Measurements from ENCODE around the gene DUS2. TPM values are rescaled to one million over a fixed set of nuclear protein-coding genes. Genes with fewer than 3 reads are reported as not detected.

Gene DUS2
- total RNA-seq, 1 experiment from 2014 or later, result 27.3 TPM

DNA sequence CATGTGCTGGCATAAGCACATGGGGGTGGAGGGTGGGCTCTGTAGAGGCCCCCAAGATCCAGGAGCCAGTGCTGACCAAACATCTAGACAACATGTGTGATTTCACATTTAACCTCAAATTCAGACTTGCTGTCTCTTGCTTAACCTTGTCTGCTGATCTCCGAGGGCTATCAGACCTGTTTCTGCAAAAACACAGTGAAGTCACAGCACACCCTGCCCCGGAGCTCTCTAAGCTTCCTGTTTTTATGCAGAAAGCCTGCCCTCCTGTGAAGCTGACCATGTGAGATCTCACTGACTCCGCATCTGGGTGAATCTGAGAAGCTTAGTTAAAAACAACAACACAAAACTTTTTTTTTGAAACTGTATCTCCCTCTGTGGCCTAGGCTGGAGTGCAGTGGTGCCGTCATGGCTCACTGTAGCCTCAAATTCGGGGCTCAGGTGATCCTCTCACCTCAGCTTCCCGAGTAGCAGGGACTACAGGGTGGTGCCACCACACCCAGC, 17.2 kb upstream of the DUS2 start:
- H3K4me1 ChIP-seq (ENCODE audit: control insufficient read depth in 1 of 2, insufficient read depth in 2 of 2, low read length in 2 of 2), result no peaks in the 10 kb centered on the region
- CTCF ChIA-PET, result no interaction called here
- no peaks in the 10 kb centered on the region for H3K27me3 ChIP-seq (ENCODE audit: insufficient read depth, low read length)
- H4K20me1 ChIP-seq (ENCODE audit: insufficient read depth), result no peaks in the 10 kb centered on the region
- ATAC-seq (no peak), DNase-seq (ENCODE audit: low read depth, low spot score) (no peak)
- no peaks in the 10 kb centered on the region for H3K9me2 ChIP-seq (ENCODE audit: insufficient read depth)
- intact Hi-C loops (cut with micrococcal nuclease), result no loop called here
- no peak overlapping the region for H2AFZ ChIP-seq (ENCODE audit: low read depth, low read length, poor library complexity, severe bottlenecking)
- no peak overlapping the region for H3K4me2 ChIP-seq (ENCODE audit: low read length)
- H3K9me3 ChIP-seq (ENCODE audit: control insufficient read depth in 1 of 2, insufficient read depth in 1 of 2, low read depth in 1 of 2, low read length in 2 of 2), result no peaks in the 10 kb centered on the region
- H3K4me3 ChIP-seq (replicated peaks in 1 of 2; ENCODE audit: low read depth in 1 of 2, low read length in 2 of 2), result no peak overlapping the region
- POLR2A ChIA-PET, result no interaction called here
- H3K79me2 ChIP-seq (ENCODE audit: insufficient read depth, low read length), result no peaks in the 10 kb centered on the region
- H3K36me3 ChIP-seq (ENCODE audit: control insufficient read depth in 1 of 2, insufficient read depth in 2 of 2, low read length in 2 of 2), result no peaks in the 10 kb centered on the region
- RAD21 ChIA-PET (ENCODE audit: low non-redundant PET in 1 of 2, low total read pairs in 2 of 2, uncharacterized antibody in 2 of 2, unreplicated experiment in 2 of 2), result no interaction called here
- TF ChIP-seq, protein P1, sequence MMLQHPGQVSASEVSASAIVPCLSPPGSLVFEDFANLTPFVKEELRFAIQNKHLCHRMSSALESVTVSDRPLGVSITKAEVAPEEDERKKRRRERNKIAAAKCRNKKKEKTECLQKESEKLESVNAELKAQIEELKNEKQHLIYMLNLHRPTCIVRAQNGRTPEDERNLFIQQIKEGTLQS (IDR thresholded peaks at IDR 0.05), result no peak
- TF ChIP-seq ZNF274 (IDR thresholded peaks at IDR 0.05; ENCODE audit: low read depth, low read length), result no peak
- no peak for TF ChIP-seq ZFX (IDR thresholded peaks at IDR 0.05)
- TF ChIP-seq, protein P2, sequence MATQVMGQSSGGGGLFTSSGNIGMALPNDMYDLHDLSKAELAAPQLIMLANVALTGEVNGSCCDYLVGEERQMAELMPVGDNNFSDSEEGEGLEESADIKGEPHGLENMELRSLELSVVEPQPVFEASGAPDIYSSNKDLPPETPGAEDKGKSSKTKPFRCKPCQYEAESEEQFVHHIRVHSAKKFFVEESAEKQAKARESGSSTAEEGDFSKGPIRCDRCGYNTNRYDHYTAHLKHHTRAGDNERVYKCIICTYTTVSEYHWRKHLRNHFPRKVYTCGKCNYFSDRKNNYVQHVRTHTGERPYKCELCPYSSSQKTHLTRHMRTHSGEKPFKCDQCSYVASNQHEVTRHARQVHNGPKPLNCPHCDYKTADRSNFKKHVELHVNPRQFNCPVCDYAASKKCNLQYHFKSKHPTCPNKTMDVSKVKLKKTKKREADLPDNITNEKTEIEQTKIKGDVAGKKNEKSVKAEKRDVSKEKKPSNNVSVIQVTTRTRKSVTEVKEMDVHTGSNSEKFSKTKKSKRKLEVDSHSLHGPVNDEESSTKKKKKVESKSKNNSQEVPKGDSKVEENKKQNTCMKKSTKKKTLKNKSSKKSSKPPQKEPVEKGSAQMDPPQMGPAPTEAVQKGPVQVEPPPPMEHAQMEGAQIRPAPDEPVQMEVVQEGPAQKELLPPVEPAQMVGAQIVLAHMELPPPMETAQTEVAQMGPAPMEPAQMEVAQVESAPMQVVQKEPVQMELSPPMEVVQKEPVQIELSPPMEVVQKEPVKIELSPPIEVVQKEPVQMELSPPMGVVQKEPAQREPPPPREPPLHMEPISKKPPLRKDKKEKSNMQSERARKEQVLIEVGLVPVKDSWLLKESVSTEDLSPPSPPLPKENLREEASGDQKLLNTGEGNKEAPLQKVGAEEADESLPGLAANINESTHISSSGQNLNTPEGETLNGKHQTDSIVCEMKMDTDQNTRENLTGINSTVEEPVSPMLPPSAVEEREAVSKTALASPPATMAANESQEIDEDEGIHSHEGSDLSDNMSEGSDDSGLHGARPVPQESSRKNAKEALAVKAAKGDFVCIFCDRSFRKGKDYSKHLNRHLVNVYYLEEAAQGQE (IDR thresholded peaks at IDR 0.05; ENCODE audit: low read depth), result no peak
- TF ChIP-seq ELF1 (IDR thresholded peaks at IDR 0.05; ENCODE audit: borderline replicate concordance, low read depth), result no peak
- TF ChIP-seq, protein P3, sequence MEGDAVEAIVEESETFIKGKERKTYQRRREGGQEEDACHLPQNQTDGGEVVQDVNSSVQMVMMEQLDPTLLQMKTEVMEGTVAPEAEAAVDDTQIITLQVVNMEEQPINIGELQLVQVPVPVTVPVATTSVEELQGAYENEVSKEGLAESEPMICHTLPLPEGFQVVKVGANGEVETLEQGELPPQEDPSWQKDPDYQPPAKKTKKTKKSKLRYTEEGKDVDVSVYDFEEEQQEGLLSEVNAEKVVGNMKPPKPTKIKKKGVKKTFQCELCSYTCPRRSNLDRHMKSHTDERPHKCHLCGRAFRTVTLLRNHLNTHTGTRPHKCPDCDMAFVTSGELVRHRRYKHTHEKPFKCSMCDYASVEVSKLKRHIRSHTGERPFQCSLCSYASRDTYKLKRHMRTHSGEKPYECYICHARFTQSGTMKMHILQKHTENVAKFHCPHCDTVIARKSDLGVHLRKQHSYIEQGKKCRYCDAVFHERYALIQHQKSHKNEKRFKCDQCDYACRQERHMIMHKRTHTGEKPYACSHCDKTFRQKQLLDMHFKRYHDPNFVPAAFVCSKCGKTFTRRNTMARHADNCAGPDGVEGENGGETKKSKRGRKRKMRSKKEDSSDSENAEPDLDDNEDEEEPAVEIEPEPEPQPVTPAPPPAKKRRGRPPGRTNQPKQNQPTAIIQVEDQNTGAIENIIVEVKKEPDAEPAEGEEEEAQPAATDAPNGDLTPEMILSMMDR (IDR thresholded peaks at IDR 0.05 in 2 of 3, conservative IDR thresholded peaks at IDR 0.05 in 1 of 3; ENCODE audit: borderline replicate concordance in 1 of 3, insufficient read depth in 1 of 3, low read depth in 2 of 3, low read length in 2 of 3), result no peak
- TF ChIP-seq TCF7L2 (IDR thresholded peaks at IDR 0.05; ENCODE audit: borderline replicate concordance, extremely low read depth, insufficient read depth, insufficient read length), result no peak
- no peak for TF ChIP-seq POLR2AphosphoS5 (IDR thresholded peaks at IDR 0.05; ENCODE audit: low read depth, low read length)
- TF ChIP-seq SRF (IDR thresholded peaks at IDR 0.05; ENCODE audit: low read depth), result no peak
- TF ChIP-seq SIN3A (IDR thresholded peaks at IDR 0.05; ENCODE audit: low read depth), result no peak
- TF ChIP-seq JUND (IDR thresholded peaks at IDR 0.05), result no peak
- no peak for TF ChIP-seq YY1 (IDR thresholded peaks at IDR 0.05; ENCODE audit: extremely low read depth, insufficient replicate concordance, low read depth, low read length)
- no peak for TF ChIP-seq RAD21 (IDR thresholded peaks at IDR 0.05; ENCODE audit: low read depth)
- no peak for TF ChIP-seq FOSL1 (IDR thresholded peaks at IDR 0.05; ENCODE audit: low read depth)
- no peak for TF ChIP-seq CEBPB (IDR thresholded peaks at IDR 0.05; ENCODE audit: low read depth)
- no peak for TF ChIP-seq EGR1 (IDR thresholded peaks at IDR 0.05; ENCODE audit: low read depth)
- no peak for TF ChIP-seq EZH2 (IDR thresholded peaks at IDR 0.05)
- TF ChIP-seq, protein P4, sequence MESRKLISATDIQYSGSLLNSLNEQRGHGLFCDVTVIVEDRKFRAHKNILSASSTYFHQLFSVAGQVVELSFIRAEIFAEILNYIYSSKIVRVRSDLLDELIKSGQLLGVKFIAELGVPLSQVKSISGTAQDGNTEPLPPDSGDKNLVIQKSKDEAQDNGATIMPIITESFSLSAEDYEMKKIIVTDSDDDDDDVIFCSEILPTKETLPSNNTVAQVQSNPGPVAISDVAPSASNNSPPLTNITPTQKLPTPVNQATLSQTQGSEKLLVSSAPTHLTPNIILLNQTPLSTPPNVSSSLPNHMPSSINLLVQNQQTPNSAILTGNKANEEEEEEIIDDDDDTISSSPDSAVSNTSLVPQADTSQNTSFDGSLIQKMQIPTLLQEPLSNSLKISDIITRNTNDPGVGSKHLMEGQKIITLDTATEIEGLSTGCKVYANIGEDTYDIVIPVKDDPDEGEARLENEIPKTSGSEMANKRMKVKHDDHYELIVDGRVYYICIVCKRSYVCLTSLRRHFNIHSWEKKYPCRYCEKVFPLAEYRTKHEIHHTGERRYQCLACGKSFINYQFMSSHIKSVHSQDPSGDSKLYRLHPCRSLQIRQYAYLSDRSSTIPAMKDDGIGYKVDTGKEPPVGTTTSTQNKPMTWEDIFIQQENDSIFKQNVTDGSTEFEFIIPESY (IDR thresholded peaks at IDR 0.05; ENCODE audit: extremely low read depth, insufficient replicate concordance, low read length), result no peak
- no peak for TF ChIP-seq SP1 (IDR thresholded peaks at IDR 0.05; ENCODE audit: low read depth)
- no peak for TF ChIP-seq CBX3 (IDR thresholded peaks at IDR 0.05; ENCODE audit: low read depth)
- BruUV-seq (replicated peaks), result no TSS peak
- H3K9ac ChIP-seq (ENCODE audit: low read length), result no peak overlapping the region
- H3K27ac ChIP-seq (ENCODE audit: low read depth, low read length), result no peak overlapping the region

All from HCT116 (cell line).